GM12864 (cell line): ENCODE data around the gene RTN3.

Experiments
- DNase-seq: peaks from one replicate; pipeline ENCODE4 v3.0.0-alpha.2; 2011; ENCODE audit warnings: low read depth
- H3K4me3 ChIP-seq: 2 replicates; pipeline ENCODE4 v1.5.1; 2011; ENCODE audit warnings: mild to moderate bottlenecking, low read depth, low read length, control low read depth
- TF ChIP-seq, protein P1 (sequence below): IDR thresholded peaks from 2 replicates; pipeline ENCODE4 v1.5.1; 2011; ENCODE audit warnings: low read depth, mild to moderate bottlenecking, moderate library complexity, low read length, control low read depth, inconsistent platforms; ENCODE audit errors: missing control alignments

The RTN3 gene

DNA sequence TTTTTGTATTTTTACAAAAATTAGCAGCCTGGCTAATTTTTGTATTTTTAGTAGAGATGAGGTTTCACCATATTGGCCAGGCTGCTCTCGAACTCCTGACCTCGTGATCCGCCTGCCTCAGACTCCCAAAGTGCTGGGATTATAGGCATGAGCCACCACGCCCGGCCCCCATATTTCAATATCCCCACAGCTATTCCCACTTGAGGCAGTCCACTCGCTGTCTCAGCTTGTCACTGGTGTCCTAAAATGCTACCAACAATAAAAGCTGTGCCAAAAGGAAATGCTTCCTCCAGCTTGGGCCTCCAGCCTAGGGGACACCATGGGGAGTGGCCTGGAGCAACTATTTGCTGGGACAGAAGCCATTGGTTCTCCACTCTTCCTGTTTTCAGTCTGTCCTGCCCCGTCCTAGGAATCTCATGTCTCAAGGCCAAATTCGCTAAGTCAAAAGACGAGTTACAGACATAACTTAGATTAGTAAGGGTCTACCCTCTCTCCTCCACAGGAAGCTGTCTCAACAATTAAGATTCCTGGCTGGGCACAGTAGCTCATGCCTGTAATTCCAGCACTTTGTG is 124.6 kb downstream of the RTN3 start:
- TF ChIP-seq, protein P1, sequence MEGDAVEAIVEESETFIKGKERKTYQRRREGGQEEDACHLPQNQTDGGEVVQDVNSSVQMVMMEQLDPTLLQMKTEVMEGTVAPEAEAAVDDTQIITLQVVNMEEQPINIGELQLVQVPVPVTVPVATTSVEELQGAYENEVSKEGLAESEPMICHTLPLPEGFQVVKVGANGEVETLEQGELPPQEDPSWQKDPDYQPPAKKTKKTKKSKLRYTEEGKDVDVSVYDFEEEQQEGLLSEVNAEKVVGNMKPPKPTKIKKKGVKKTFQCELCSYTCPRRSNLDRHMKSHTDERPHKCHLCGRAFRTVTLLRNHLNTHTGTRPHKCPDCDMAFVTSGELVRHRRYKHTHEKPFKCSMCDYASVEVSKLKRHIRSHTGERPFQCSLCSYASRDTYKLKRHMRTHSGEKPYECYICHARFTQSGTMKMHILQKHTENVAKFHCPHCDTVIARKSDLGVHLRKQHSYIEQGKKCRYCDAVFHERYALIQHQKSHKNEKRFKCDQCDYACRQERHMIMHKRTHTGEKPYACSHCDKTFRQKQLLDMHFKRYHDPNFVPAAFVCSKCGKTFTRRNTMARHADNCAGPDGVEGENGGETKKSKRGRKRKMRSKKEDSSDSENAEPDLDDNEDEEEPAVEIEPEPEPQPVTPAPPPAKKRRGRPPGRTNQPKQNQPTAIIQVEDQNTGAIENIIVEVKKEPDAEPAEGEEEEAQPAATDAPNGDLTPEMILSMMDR, result no peak
- no peak overlapping the region for H3K4me3 ChIP-seq
- no peak for DNase-seq
